GM20431 (cell line): ENCODE results near the gene FCHSD2.
"Not testable (repeated sequence)": the region's sequence is repeated elsewhere in the genome, so short reads cannot be mapped to it uniquely, and the experiment has no call there.

Experiments used
- in situ Hi-C: fragments of 300-500 bp; cut with MseI, MboI; formaldehyde crosslinking; loops from one replicate; pipeline ENCODE4 v1.15.0; 2020; ENCODE audit warnings: low sequenced_read_pairs; ENCODE audit not compliant: unreplicated experiment

Gene FCHSD2

GRCh38 chr11:72981971-72982685 lies 160.0 kb downstream of the FCHSD2 start:
- in situ Hi-C loops = no loop called here

GRCh38 chr11:72981080-72981479 lies 161.0 kb downstream of the FCHSD2 start:
- in situ Hi-C loops = no loop called here

GRCh38 chr11:72977782-72978181 lies 164.3 kb downstream of the FCHSD2 start:
- in situ Hi-C loops = not testable (repeated sequence)

GRCh38 chr11:72976522-72976892 lies 165.6 kb downstream of the FCHSD2 start:
- in situ Hi-C loops = not testable (repeated sequence)

- in situ Hi-C loops = no loop called here
These were observed 166.2 kb downstream of the FCHSD2 start for GRCh38 chr11:72975778-72976521.

GRCh38 chr11:72974487-72975205 lies 167.5 kb downstream of the FCHSD2 start:
- in situ Hi-C loops = no loop called here

- in situ Hi-C loops = no loop called here
These were observed 169.5 kb downstream of the FCHSD2 start for GRCh38 chr11:72972496-72973128.

GRCh38 chr11:72971192-72971967 lies 170.7 kb downstream of the FCHSD2 start:
- in situ Hi-C loops = no loop called here

- in situ Hi-C loops = no loop called here
These were observed 171.5 kb downstream of the FCHSD2 start for GRCh38 chr11:72970557-72971118.

GRCh38 chr11:72969894-72970335 lies 172.2 kb downstream of the FCHSD2 start:
- in situ Hi-C loops = no loop called here

- in situ Hi-C loops = no loop called here
These were observed 173.7 kb downstream of the FCHSD2 start for GRCh38 chr11:72968390-72968789.

GRCh38 chr11:72965672-72966071 lies 176.4 kb downstream of the FCHSD2 start:
- in situ Hi-C loops = no loop called here

GRCh38 chr11:72962717-72963116 lies 179.4 kb downstream of the FCHSD2 start:
- in situ Hi-C loops = no loop called here

GRCh38 chr11:72962084-72962483 lies 180.0 kb downstream of the FCHSD2 start:
- in situ Hi-C loops = no loop called here

- in situ Hi-C loops = no loop called here
These were observed 182.0 kb downstream of the FCHSD2 start for GRCh38 chr11:72959998-72960731.

GRCh38 chr11:72958791-72959190 lies 183.3 kb downstream of the FCHSD2 start:
- in situ Hi-C loops = no loop called here

GRCh38 chr11:72955466-72955865 lies 186.7 kb downstream of the FCHSD2 start:
- in situ Hi-C loops = no loop called here

- in situ Hi-C loops = no loop called here
These were observed 187.3 kb downstream of the FCHSD2 start for GRCh38 chr11:72954860-72955259.

- in situ Hi-C loops = no loop called here
These were observed 188.5 kb downstream of the FCHSD2 start for GRCh38 chr11:72953637-72954036.
